PC-9 (cell line): ENCODE measurements around the gene CCDC137.

Experiments
- CTCF ChIP-seq: fragments of 200-600 bp; sonication (generic); conservative IDR thresholded peaks from 2 replicates; pipeline ENCODE4 v1.6.1; 2017; ENCODE audit warnings: mixed run types, antibody characterized with exemption, mild to moderate bottlenecking, moderate library complexity
- EZH2 ChIP-seq: fragments of 200-600 bp; sonication (generic); IDR thresholded peaks from 2 replicates; pipeline ENCODE4 v1.8.0; 2017; ENCODE audit warnings: antibody characterized with exemption, low read depth

DNA sequence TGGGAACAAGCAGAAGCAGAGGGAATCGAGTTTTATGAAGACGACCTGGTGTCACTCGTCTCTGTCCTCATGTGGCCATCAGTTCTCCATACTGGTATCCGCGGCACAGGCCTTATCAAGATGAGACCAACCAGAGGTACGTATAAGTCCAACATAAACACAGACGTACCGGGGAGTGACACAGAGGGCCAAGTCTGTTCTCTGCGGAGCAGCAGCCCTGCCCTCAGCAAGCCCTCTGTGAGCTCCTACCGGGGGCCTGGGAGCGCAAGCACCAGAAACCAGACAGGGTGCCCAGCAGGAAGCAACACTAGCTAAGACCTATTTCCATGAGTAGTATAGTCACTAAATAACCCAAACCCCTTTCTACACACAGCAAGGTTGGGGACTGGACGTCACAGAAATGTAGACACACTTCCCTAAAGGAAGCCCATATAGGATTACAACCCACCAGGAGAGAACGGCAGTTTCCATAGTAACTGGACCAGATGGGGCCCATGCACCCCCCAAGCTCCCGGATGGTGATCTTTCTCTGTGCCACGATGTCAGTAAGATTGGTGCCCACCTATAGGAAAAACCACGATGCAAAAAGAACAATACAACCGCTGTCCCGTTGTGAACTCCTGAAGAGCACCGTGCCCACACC lies 16.1 kb downstream of the CCDC137 start:
- no peak for TF ChIP-seq CTCF
- TF ChIP-seq EZH2: no peak
